ENCODE data around the gene NUP62.
A peak's percentile ranks its signal among the peaks of the same experiment; 100 is the strongest.

Gene NUP62

DNA sequence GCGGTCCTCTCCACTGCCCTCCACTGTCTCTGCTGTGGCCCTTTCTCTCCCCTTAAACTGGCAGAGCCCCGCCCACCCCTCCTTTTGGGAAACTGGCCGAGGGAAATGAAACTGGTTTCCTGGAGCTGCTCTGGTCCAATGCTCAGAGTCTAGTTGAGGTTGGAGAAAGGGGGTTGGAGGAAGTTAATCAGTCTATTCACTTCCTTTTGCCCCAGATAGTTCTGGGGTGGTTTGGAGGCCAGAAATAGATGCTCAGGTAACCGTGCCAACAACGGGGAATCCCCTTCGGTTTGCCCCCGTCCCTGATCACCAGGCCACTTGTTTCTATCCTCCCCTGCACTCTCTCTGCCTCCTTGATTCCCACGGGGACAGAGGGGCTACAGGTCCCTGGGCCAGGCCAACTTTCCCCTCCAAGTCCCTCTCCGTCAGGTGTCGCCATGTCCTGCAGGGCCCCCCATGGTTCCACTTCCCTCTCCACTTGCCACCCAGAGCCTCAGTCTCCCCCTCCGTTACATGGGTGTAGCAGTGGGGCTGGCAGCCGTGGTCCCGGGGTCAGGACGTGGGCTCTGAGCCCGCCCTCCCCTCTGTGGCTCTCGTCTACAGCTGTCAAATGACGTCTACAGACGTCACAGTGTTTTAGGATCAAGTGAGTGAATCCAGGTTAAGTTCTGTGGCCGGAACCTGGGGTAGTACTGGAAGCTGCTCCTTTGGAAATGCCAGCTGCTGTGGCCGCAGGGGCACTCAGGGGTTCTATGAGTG, 32.3 kb downstream of the NUP62 start, which contains the start of gene IL4I1:
Gene IL4I1 (minus strand): TSS at position 25 of the 759 bp plus-strand sequence. CDS start 727 bp downstream, outside the sequence.
- peak; percentile 39 to 79 (median 64) for DNase-seq

DNA sequence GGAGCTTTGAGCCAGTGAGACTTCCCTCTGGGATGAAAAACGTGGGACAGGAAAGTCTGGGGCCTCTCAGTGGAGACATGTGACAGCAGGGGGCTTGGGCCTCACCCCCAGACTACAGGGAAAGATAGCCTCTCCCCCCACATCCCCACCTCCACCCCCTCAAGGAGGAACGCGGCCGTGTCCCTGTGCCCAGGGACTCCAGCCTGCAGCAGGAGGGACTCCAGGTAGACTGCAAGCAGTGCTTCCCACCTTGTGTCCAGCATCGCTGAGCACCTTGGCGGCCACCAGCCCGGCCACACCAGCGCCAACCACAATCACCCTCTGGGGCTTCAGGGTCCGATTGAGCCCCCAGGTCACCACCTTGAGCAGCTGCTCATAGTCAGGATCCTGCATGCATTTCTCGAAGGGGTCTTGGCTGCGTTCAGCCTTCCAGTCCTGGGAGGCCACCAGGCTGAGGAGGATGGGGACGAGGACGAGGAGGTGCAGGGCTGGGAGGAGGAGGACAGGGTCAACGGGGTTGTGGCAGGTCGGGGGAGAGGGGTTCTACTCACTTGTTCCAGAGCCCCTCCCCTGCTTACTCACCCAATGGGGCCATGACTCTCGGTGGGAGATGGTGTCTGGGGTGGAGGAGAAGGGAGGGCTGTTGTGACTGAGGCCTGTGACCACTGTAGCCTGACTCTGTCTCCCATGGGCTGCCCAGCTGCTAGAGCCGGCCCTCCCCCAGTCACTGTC, 33.6 kb downstream of the NUP62 start:
- DNase-seq: no peak

DNA sequence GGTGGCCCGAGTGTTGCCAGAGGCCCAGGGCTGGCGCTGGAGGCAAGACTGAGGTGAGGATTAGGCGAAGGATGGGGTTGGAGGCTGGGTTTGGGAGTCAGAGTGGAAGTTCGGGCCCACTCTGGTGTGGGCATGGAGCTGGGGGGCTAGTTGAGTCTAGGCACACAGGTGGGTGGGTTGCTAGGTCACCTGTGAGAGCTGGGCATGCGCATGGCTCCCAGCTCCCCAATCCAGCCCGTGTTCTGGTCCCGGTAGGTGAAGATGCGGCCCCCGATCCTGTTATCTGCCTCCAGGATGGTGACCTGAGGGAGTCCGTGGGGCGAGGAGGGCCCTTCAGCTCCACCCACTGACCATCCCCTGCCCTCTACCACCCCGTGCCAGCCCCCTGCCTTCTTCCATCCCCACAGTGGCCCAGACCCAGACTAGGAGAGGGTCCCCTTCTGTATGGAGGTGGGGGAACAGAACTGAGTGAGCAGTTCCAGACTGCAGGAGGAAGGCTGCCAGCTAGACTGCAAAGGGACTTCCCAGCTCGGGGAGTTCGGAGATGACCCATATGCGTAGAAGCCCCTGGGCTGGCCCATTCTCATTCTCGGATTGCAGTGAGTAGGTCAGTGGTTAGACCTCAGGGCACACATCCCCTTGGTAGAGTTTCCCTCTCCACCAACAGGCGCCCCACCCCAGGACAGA, 34.3 kb downstream of the NUP62 start:
- peak in 1 of 5 donors; percentile 32 for DNase-seq

DNA sequence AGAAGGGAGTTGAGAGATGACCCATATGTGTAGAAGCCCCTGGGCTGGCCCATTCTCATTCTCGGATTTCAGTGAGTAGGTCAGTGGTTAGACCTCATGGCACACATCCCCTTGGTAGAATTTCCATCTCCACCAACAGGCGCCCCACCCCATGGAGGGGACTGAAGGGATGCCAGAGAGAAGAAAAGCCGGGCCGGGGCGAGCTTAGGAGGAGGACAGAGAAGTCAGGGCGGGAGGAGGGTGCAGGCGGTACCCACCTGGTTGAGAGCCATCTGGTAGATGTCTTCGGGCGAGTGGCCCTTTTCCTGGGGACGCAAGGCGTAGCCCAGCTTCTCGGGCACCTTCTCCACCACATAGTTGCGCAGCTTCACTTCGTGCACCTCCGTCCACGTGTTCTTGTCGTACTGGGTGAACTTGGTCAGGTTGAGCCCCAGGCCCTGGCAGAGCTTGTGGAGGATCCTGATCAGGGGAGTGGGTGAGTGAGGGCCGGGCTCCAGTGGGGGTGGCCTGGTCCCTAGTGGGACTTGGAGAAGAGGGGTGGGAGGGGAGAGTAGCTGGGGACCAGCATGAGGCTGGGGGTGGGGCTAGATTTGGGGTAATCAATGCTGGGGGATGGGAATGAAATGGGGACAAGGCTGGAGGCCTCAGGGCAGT, 35.2 kb downstream of the NUP62 start:
- DNase-seq: no peak

DNA sequence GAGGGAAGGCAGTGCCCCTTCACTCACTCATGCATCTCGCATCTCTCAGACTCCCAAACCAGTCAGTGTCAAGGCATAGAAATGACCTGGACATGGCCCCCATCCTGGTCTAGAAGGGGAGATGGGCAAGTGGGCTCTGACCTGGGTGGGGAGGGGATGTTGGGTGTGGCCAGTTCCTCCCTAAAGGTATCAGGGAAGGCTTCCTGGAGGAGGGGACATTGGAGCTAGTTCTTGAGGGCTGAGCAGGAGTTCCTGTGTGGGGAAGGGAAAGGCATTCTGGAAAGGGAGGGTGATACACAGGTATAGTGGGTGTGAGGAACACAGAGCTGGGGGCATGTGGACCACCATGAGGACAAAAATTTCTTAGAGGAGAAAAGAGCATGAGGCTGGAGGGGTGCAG, 36.6 kb downstream of the NUP62 start:
- DNase-seq: no peak

DNA sequence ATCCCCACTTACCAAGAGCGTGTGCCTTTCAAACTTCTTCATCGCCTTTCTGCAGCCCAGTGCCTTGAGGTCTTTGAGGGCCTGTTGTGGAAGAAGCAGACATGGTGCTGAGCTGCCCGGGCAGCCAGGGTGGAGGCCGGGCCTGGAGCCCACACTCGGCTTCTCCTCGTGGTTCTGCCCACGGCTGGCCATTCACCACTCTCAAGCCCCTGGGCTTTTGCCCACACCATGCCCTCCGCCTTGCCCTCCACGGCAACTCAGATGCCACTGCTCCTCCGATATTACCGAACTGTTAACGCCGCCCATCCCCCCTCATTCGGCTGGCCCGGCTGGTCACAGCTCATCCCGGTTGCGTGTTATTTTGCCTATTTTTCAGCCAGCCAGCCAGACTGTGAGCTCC, 37.9 kb downstream of the NUP62 start:
- DNase-seq: no peak

DNA sequence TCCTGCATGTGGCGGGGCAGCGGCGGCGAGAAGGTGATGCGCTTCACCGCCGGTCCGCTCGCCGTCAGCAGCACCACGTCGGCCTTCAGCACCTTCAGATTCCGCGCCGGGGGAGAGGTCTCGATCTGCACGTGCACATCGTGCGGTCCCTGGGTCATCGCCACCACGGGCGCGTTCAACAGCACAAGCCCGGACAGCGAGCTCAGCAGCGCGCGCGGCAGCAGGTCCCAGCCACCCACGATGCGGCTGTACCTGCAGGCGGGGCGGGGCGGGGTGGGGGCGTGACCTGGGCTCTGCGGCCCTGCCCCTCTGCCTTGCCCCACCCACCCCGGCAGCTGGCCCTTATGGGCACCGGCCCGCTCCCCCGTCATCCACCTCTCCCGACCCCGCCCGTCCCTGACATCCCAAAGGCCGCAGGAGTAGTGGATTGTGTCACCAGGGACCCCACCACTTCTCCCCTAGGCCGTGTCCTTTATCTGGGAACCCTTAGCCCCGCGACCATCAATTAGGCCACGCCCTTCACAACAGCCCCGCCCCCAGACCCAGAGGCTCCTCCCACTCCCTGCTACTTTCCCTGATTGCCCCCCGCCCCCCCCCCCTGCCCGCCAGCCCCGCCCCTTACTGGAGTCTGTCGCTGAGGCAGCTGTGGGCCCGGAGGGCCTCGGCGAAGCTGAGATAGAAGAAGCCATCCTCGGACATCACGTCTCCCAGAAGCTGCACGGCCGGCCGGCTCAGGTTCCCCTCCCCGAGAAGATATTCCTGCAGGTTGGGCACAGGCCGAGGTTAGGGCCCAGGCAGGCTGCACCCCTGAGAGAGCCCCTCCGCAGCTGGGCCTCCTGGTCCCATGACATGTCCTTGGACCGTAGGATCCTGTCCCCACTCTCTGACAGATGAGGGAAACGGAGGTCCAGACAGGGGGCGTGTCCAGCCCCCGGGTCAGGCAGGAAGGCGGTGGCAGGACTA, 38.7 kb downstream of the NUP62 start:
- peak; percentile 58 to 73 (median 69) for DNase-seq

DNA sequence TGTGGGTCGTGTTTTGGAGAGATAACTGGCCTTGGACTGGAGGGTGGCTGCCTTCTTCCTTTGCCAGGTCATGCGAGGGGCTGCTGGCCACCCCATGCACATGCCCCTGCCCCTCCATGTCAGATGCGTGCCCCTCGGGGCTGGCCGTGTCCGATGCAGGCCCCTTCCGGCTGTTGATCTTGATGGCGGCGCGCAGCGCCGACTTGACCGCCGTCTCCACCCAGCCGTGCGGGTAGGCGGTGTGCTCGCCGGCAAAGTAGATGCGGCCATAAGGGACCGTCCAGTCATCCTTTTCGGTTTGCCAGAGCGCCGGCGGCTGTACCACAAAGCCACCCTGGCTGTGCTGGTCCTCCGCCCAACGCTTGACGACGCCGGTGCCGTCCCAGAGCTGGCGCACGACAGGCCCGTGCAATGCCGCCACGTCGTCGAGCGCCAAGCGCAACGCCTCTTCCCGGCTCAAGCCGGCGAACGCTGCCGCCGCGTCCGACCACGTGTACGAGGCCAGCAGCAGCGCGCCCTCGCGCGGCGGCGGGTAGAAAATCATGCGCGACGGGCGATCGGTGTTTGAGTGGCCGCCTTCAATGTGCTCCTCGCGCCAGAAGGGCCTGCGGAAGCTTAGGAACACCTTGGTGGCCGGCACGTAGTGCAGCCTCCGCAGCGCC, 39.5 kb downstream of the NUP62 start:
- DNase-seq: peak; percentile 54 to 84 (median 67)

DNA sequence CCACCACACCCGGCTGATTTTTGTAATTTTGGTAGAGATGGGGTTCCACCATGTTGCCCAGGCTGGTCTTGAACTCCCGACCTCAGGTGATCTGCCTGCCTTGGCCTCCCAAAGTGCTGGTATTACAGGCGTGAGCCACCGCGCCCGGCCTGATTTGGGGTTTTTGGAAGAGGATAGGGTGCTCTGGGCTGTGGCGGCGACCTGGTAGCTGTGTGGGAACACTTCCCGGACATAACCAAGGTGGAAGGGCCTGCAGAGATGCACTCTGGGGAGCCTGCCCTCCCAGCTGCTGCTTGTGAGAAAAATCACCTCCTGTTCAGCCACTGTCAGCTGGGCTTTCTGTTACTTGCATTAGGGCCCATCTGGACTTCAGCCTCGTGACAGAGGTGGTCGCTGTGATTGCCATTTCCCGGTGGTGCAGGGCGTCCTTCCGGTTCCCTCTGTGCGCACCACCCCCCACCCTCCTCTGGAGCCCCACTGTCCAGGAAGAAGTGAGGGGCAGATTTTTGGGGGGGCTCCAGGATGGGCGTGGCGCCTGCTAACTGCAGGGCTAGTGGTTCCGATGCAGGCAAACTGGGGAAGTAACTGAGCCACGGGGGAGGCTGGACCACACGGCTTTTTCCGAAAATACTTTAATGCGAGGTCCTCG, 40.1 kb downstream of the NUP62 start:
- no peak for DNase-seq

DNA sequence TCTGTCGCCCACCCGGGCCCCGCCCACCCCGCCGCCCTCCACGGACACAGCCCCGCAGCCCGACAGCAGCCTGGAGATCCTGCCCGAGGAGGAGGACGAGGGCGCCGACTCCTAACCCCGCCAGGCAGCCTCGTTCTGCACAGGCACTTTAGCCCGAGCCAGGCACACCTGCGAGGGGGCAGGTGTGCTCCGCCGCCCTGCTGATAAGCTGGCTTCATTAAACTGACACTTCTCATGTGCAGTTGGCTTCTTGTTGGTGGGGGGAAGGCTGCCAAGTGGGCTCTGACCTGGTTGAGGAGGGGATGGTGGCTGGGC, 40.8 kb downstream of the NUP62 start:
- DNase-seq: no peak

DNA sequence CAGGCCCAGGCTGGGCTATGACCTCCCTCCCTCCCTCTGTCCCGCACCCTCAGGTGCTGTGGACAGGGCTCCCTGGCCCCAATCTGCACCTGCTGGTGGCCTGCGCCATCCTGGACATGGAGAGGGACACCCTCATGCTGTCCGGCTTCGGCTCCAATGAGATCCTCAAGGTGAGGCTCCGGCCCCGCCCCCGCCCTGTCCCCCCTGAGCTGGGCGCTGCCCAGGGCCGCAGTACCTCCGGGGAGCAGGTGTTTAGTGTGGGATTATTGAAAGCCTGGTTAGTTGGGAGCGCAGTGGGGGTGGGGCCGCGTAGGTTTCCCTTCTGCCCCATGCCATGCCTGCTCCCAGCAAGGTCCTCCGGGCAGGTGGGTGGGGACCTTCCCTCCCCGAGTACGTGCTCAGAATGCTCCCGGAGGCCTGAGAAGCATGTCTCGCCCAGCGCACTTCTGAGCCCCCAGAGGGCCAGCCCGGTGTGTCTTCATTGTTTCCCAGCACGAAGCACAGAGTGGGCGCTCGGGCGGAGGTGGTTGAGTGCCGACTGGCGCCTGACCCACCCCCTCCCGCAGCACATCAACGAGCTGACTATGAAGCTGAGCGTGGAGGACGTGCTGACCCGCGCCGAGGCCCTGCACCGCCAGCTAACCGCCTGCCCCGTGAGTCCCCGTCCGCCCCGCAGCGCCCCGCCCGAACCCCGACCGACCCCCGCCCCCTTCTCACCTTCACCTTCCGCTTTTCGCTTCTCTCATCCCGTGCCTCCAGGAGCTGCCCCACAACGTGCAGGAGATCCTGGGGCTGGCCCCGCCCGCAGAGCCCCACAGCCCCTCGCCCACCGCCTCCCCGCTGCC, 41.4 kb downstream of the NUP62 start:
- no peak for DNase-seq

DNA sequence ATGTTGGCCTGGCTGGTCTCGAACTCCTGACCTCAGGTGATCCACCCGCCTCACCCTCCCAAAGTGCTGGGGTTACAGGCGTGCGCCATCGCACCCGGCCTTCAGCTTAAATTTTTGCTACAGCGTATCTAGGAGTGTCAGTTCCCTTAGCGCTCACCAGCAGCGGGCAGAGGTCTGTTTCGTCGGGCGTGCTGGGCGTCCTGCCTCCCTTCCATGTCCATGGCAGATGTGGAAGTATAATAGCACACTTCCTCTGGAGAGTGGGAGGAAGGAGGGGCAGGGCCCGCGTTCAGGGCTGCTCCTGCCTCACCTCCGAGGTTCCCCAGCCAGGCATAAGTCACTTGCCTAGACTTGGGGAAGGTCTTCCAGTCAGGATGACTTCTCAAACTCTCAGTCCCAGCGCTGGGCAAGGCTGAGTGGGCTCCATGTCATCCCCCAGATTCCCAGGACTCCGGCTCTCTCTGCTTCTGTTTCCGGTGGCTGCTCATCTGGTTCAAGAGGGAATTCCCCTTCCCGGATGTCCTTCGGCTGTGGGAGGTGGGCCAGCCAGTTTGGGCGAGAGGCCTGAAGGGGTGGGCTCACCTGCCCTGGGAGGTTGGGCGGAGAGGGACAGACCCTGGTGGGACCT, 42.2 kb downstream of the NUP62 start:
- DNase-seq: no peak

DNA sequence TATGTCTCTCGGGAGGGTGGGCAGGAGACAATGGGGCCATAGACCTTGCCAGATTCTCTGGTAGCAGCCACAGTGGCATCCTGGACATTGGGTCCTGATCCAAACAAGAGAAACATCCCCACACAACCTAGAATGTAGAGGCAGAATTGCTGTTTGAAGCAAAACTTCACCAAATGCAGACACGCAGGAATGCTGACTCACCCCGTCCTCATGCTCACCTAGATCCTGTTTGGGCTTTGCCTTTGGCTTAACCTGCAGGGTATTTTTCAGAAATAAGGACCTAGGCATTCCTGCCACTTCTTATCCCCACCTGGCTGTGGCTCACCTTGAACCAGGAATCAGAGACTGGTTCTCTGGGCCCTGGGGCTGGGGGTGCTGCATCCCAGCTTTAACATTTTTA, 44.5 kb downstream of the NUP62 start:
- no peak for DNase-seq

DNA sequence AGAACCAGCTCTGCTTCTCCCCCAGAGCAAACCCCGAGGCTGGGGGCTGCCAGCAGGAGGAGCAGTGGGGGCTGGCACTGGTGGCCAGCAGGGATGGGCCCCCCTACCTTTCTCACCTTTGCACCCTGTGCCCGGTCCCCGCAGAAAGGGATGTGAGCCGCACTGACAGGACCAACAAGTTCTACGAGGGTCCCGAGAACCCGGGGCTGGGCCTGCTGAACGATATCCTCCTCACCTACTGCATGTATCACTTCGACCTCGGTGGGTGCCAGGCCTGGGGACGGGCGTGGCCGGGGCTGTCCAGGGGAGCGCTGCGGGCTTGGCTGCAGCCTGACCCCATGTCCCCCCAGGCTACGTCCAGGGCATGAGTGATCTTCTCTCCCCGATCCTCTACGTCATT, 45.2 kb downstream of the NUP62 start:
- no peak for DNase-seq

DNA sequence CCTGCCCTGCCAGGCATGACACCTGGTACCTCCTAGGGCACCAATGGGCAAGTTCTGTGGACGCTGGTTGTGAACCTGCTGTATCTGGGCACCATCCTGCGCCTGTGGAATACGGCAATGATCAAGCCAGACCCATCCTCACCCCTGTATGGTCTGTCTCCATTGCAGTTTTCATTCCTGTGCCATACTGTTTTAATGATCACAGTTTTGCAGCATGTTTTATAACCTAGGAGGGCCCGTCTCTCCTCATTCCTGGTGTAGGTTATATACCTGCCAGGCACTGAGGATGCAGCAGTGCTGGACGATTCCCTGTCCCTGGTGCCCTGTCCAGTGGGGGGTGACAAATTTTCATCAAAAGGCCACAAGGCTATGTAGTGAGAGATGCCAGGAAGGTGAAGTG, 46.2 kb downstream of the NUP62 start:
- no peak for DNase-seq

DNA sequence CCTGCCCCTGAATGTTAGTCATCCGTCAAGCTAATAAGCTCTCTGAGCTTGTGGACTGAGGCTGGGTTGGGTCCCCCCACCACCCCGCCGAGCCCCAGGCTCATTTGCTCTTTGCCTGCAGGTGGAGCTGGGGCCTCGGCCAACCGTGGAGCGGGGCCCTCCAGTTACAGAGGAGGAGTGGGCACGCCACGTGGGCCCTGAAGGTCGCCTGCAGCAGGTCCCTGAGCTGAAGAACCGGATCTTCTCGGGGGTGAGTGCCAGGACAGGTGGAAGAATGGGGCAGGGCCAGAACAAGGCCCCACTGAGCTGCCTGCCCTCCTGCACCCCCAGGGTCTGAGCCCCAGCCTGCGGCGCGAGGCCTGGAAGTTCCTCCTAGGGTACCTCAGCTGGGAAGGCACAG, 46.7 kb downstream of the NUP62 start:
- no peak for DNase-seq

DNA sequence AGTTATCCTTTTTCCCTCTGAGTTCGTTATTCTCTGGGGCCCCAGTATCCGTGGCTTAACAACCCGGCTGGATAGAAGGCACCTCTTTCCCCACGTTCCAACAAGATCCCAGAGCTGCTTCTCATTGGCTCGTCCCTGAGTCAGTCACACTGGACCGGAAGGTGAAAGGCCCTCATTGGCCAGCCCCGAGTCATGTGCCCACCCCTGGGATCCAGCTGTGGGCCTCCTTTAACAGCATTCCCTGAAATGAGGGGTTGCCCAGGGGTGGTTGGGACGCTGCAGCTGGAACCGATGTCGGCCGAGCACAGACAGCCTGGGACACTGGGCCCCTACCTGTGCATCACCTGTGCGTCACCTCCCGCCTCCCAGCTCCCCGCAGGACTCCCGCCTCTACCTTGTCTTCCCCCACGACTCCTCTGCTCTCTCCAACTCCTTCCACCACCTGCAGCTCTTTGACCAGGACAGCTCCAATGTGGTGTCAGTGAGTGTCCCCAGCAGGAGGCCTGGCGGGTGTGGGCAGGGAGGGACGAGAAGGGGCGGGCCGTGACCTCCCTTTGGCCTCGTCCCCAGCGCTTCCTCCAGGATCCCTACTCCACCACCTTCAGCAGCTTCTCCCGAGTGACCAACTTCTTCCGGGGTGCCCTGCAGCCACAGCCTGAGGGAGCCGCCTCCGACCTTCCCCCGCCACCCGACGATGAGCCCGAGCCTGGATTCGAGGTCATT, 47.5 kb downstream of the NUP62 start:
- no peak for DNase-seq

DNA sequence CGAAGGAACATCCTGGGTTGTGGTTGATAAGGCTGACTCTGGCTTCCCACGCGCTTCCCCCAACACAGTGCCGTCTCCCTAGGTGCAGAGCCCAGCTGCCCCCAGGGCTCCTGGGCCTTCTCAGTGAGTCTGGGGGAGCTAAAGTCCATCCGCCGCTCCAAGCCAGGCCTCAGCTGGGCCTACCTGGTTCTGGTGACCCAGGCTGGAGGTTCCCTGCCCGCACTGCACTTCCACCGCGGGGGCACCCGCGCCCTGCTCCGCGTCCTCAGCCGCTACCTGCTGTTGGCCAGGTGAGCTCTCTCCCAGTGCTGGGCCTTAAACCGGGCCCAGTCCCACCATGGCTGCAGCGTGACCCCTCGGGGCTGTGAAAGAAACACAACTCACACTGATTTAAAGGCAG, 48.1 kb downstream of the NUP62 start:
- DNase-seq: no peak
